ENCODE results near the gene CADM2. TPM values are rescaled to one million over a fixed set of nuclear protein-coding genes. Genes with fewer than 3 reads are reported as not detected.

Gene CADM2
- total RNA-seq, 4 donors from 2014 or later = 15.6 to 51.8 (median 37.4) TPM

DNA sequence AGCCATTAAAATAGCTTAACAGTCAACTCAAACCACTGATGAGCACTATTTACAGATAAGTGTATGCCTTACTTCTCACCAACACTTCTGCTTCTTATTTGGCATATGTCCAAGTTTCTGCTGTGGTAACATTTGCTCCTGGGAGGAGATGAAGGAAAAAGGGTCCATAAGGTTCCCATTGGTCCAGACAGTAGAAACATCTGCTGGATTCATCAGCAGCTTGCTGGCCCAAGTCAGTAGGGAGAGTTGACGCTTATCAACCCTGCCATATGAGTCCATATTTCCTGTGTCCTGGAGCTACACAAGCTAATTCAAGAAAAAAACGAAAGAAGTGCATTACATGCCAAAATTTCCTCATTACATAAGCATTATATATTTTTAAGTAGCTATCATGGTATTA, 824.5 kb downstream of the CADM2 start:
- 52 to 56% methylated on average over 2 of the region's 2 CpGs for WGBS, 2 donors
- Histone ChIP-seq H3K9me3 (no peaks in the 10 kb centered on the region), H3K4me1 (no peaks in the 10 kb centered on the region), H3K4me3 (no peak overlapping the region), H3K27me3 (no peaks in the 10 kb centered on the region), H3K36me3 (no peaks in the 10 kb centered on the region), H3K27ac (no peak overlapping the region)
- TF ChIP-seq POLR2A (IDR thresholded peaks at IDR 0.05) (no peak), EP300 (IDR thresholded peaks at IDR 0.05) (no peak)
- TF ChIP-seq, protein P1, sequence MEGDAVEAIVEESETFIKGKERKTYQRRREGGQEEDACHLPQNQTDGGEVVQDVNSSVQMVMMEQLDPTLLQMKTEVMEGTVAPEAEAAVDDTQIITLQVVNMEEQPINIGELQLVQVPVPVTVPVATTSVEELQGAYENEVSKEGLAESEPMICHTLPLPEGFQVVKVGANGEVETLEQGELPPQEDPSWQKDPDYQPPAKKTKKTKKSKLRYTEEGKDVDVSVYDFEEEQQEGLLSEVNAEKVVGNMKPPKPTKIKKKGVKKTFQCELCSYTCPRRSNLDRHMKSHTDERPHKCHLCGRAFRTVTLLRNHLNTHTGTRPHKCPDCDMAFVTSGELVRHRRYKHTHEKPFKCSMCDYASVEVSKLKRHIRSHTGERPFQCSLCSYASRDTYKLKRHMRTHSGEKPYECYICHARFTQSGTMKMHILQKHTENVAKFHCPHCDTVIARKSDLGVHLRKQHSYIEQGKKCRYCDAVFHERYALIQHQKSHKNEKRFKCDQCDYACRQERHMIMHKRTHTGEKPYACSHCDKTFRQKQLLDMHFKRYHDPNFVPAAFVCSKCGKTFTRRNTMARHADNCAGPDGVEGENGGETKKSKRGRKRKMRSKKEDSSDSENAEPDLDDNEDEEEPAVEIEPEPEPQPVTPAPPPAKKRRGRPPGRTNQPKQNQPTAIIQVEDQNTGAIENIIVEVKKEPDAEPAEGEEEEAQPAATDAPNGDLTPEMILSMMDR (IDR thresholded peaks at IDR 0.05) = no peak
- DNase-seq (ENCODE audit: low spot score in 2 of 2) = no peak

DNA sequence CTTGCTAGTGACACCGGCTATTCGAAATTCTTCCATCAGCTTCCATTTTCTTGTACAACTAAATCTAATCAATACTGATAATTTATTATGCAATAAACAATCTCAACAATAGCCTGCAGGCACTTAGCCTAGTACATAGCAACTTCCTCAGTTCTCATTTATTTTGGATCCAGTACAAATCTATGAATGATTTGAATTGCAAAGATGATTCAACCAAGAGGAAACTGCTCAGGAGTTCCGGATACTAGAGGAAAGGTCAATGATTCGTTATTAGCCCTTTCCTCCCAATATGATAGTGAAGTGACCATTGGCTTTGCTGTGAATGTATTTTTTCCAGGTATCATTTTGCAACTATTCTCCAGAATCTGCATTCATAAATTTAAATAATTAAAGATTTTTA, 827.0 kb downstream of the CADM2 start:
- Histone ChIP-seq H3K9me3 (no peaks in the 10 kb centered on the region), H3K36me3 (no peaks in the 10 kb centered on the region), H3K27ac (no peak overlapping the region), H3K4me3 (no peak overlapping the region), H3K4me1 (no peaks in the 10 kb centered on the region), H3K27me3 (no peaks in the 10 kb centered on the region)
- no peak for TF ChIP-seq EP300 (IDR thresholded peaks at IDR 0.05)
- no peak for TF ChIP-seq POLR2A (IDR thresholded peaks at IDR 0.05)
- TF ChIP-seq, protein P1 (IDR thresholded peaks at IDR 0.05) = no peak
- 68 to 70% methylated on average over 4 of the region's 4 CpGs for WGBS, 2 donors
- DNase-seq (ENCODE audit: low spot score in 2 of 2) = no peak

DNA sequence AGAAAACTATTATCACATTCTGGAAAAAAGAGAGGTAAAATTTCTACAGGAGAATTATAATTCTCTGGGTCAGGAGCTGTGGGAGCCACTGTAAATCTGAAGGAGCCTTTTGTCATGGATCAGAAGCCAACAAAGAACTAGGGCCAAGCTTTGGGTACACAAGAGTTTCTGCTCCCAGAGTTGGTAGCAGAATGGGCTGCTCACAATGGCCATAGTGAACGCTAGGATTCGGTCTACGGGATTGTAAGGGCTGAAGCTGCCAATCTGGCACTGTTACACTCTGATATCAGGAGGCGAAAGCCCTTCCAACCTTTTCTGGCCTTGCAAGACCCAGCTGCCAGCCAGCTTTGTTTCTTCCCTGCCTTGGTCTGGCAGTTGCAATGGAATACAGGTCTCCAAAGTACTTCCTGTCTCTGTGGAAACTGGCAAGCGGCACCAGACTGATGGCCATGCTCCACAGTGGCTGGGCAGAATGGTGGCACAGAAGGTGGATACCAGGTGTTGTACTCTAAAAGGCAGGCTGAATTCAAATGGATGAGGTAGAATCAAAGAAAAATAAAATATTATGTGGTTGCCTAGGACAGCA, 831.7 kb downstream of the CADM2 start:
- H3K36me3 ChIP-seq = no peaks in the 10 kb centered on the region
- WGBS, 2 donors = 81 to 88% methylated on average over 5 of the region's 5 CpGs
- DNase-seq (ENCODE audit: low spot score in 2 of 2) = no peak
- TF ChIP-seq, protein P1 (IDR thresholded peaks at IDR 0.05) = no peak
- TF ChIP-seq POLR2A (IDR thresholded peaks at IDR 0.05) (no peak), EP300 (IDR thresholded peaks at IDR 0.05) (no peak)
- no peaks in the 10 kb centered on the region for H3K9me3 ChIP-seq
- H3K4me3 ChIP-seq = no peak overlapping the region
- no peaks in the 10 kb centered on the region for H3K4me1 ChIP-seq
- no peaks in the 10 kb centered on the region for H3K27me3 ChIP-seq
- no peak overlapping the region for H3K27ac ChIP-seq

DNA sequence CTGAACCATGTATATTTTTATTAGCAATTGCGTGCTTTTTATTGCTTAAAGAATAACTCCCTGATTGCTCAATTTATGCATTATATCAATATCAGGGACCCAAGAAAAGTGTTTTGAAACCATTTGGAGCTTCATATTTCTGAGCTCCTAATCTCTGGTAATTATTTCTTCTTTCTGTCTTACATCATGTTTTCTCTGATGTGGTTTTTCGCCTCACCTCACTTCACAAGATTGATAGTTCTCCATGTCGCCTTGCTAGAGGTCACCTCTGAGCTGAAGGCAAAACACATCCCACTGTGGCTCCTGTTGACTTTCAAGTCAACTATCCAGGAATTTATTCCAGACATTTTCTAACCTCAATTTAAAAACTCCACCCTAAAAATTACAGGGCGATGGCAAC, 837.4 kb downstream of the CADM2 start:
- no peaks in the 10 kb centered on the region for H3K36me3 ChIP-seq
- no peaks in the 10 kb centered on the region for H3K27me3 ChIP-seq
- no peaks in the 10 kb centered on the region for H3K4me1 ChIP-seq
- H3K9me3 ChIP-seq = peaks cover 0 to 6% (median 1%) of the 10 kb centered on the region in 4 donors
- DNase-seq (ENCODE audit: low spot score in 2 of 2) = no peak
- no peak overlapping the region for H3K27ac ChIP-seq
- TF ChIP-seq EP300 (IDR thresholded peaks at IDR 0.05) (no peak), POLR2A (IDR thresholded peaks at IDR 0.05) (no peak)
- TF ChIP-seq, protein P1 (IDR thresholded peaks at IDR 0.05) = no peak
- H3K4me3 ChIP-seq = no peak overlapping the region
- 69 to 87% methylated on average over 4 of the region's 4 CpGs for WGBS, 2 donors

DNA sequence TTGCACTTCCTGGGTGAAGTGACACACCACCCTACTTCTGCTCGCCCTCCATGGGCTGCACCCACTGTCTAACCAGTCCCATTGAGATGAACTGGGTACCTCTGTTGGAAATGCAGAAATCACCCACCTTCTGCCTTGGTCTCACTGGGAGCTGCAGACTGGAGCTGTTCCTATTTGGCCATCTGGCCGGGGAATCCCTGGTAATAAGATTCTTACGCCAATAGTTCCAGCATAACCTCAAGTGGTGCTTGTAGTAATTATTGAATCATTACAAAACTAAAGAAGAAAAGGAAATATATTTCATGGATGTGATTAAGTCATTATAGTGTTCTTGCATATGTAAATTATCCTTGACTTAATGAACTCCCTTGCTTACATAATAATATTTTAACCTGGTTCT, 841.9 kb downstream of the CADM2 start:
- H3K27me3 ChIP-seq = no peaks in the 10 kb centered on the region
- H3K27ac ChIP-seq = no peak overlapping the region
- DNase-seq (ENCODE audit: low spot score in 2 of 2) = no peak
- H3K36me3 ChIP-seq = no peaks in the 10 kb centered on the region
- 74 to 92% methylated on average over 3 of the region's 3 CpGs for WGBS, 2 donors
- peaks cover 0 to 6% (median 1%) of the 10 kb centered on the region in 4 donors for H3K9me3 ChIP-seq
- TF ChIP-seq, protein P1 (IDR thresholded peaks at IDR 0.05) = no peak
- TF ChIP-seq POLR2A (IDR thresholded peaks at IDR 0.05) = no peak
- no peak for TF ChIP-seq EP300 (IDR thresholded peaks at IDR 0.05)
- H3K4me3 ChIP-seq = no peak overlapping the region
- H3K4me1 ChIP-seq = no peaks in the 10 kb centered on the region
